Measurements from ENCODE around the gene NDE1. TPM values are rescaled to one million over a fixed set of nuclear protein-coding genes. Genes with fewer than 3 reads are reported as not detected.

Gene NDE1
- polyA plus RNA-seq, 1 donor (not counting 4 experiments of a cell fraction or from before 2014, with no cell fraction given): 37.8 TPM

GRCh38 chr16:15676506-15676905, 26.5 kb downstream of the NDE1 start:
- peaks cover 11 to 22% of the 10 kb centered on the region in 2 experiments for H3K36me3 ChIP-seq (ENCODE audit: control insufficient read depth in 2 of 2, extremely low read depth in 1 of 2, insufficient read depth in 2 of 2, low read length in 2 of 2)

GRCh38 chr16:15677447-15677846, 27.4 kb downstream of the NDE1 start:
- Histone ChIP-seq H3K9me1 (ENCODE audit: control insufficient read depth, extremely low read depth, insufficient read depth, low read length) (peaks cover 2% of the 10 kb centered on the region), H3K4me1 (ENCODE audit: control insufficient read depth, extremely low read depth, insufficient read depth, low read length) (peaks cover 24% of the 10 kb centered on the region), H3K9me3 (ENCODE audit: control insufficient read depth, low read depth, low read length) (no peaks in the 10 kb centered on the region), H3K79me2 (ENCODE audit: control insufficient read depth, insufficient read depth, low read length) (peaks cover 37% of the 10 kb centered on the region), H4K20me1 (ENCODE audit: control insufficient read depth, extremely low read depth, insufficient read depth, low read length) (no peaks in the 10 kb centered on the region), H3K27ac (ENCODE audit: control insufficient read depth, insufficient read depth, low read length) (no peak overlapping the region), H3K4me3 (ENCODE audit: control insufficient read depth in 2 of 3, extremely low read depth in 1 of 3, insufficient read depth in 2 of 3, low read depth in 1 of 3, low read length in 3 of 3) (no peak overlapping the region), H3K9ac (ENCODE audit: control insufficient read depth, extremely low read depth, insufficient read depth, low read length) (no peak overlapping the region), H3K4me2 (ENCODE audit: control insufficient read depth, extremely low read depth, insufficient read depth, low read depth, low read length) (no peak overlapping the region), H3K36me3 (ENCODE audit: control insufficient read depth in 2 of 2, extremely low read depth in 1 of 2, insufficient read depth in 2 of 2, low read length in 2 of 2) (peaks cover 9 to 24% of the 10 kb centered on the region in 2 experiments), H3K27me3 (ENCODE audit: control insufficient read depth, extremely low read depth, insufficient read depth, low read length) (no peaks in the 10 kb centered on the region), H2AFZ (ENCODE audit: control insufficient read depth, low read length) (no peak overlapping the region)
- FAIRE-seq (no peak), DNase-seq (ENCODE audit: low read depth, low spot score) (no peak)
- dilution Hi-C loops (cut with MboI; ENCODE audit: extremely low pct_ligation_motif_present, low sequenced_read_pairs): no loop called here
- TF ChIP-seq EZH2 (IDR thresholded peaks at IDR 0.05; ENCODE audit: low read length): no peak
- TF ChIP-seq CTCF (optimal IDR thresholded peaks at IDR 0.05 in 1 of 3, IDR thresholded peaks at IDR 0.05 in 1 of 3, conservative IDR thresholded peaks at IDR 0.05 in 1 of 3; ENCODE audit: extremely low read depth in 1 of 3, insufficient read depth in 2 of 3, low read length in 3 of 3): no peak

More at GRCh38 chr16:15676506-15676905, 26.5 kb downstream of the NDE1 start:
- no peak overlapping the region for H3K27ac ChIP-seq (ENCODE audit: control insufficient read depth, insufficient read depth, low read length)
- no peak overlapping the region for H3K4me3 ChIP-seq (ENCODE audit: control insufficient read depth in 2 of 3, extremely low read depth in 1 of 3, insufficient read depth in 2 of 3, low read depth in 1 of 3, low read length in 3 of 3)
- no peaks in the 10 kb centered on the region for H3K9me3 ChIP-seq (ENCODE audit: control insufficient read depth, low read depth, low read length)
- dilution Hi-C loops (cut with MboI; ENCODE audit: extremely low pct_ligation_motif_present, low sequenced_read_pairs): no loop called here
- DNase-seq (ENCODE audit: low read depth, low spot score) (no peak), FAIRE-seq (no peak)
- peaks cover 27% of the 10 kb centered on the region for H3K4me1 ChIP-seq (ENCODE audit: control insufficient read depth, extremely low read depth, insufficient read depth, low read length)
- H3K4me2 ChIP-seq (ENCODE audit: control insufficient read depth, extremely low read depth, insufficient read depth, low read depth, low read length): no peak overlapping the region
- H3K79me2 ChIP-seq (ENCODE audit: control insufficient read depth, insufficient read depth, low read length): peaks cover 37% of the 10 kb centered on the region
- no peaks in the 10 kb centered on the region for H3K27me3 ChIP-seq (ENCODE audit: control insufficient read depth, extremely low read depth, insufficient read depth, low read length)
- H3K9me1 ChIP-seq (ENCODE audit: control insufficient read depth, extremely low read depth, insufficient read depth, low read length): peaks cover 2% of the 10 kb centered on the region
- no peaks in the 10 kb centered on the region for H4K20me1 ChIP-seq (ENCODE audit: control insufficient read depth, extremely low read depth, insufficient read depth, low read length)
- H3K9ac ChIP-seq (ENCODE audit: control insufficient read depth, extremely low read depth, insufficient read depth, low read length): no peak overlapping the region
- H2AFZ ChIP-seq (ENCODE audit: control insufficient read depth, low read length): no peak overlapping the region
- TF ChIP-seq EZH2 (IDR thresholded peaks at IDR 0.05; ENCODE audit: low read length) (no peak), CTCF (optimal IDR thresholded peaks at IDR 0.05 in 1 of 3, IDR thresholded peaks at IDR 0.05 in 1 of 3, conservative IDR thresholded peaks at IDR 0.05 in 1 of 3; ENCODE audit: extremely low read depth in 1 of 3, insufficient read depth in 2 of 3, low read length in 3 of 3) (no peak)

All from keratinocyte (primary cell).